H9 (cell line): ENCODE data around the gene PGAM4. TPM values are rescaled to one million over a fixed set of nuclear protein-coding genes. Genes with fewer than 3 reads are reported as not detected.
"Not testable (repeated sequence)": the region's sequence is repeated elsewhere in the genome, so short reads cannot be mapped to it uniquely, and the experiment has no call there.

ENCODE experiments used
- DNase-seq: peaks from one replicate; pipeline ENCODE4 v3.0.0-alpha.2; 2017
- H2AFZ ChIP-seq: one replicate; pipeline ENCODE4 v1.6.1; 2013; ENCODE audit warnings: mild to moderate bottlenecking, low read length, control low read depth, moderate library complexity
- H2AK5ac ChIP-seq: 2 replicates; pipeline ENCODE4 v1.6.1; 2013; ENCODE audit warnings: low read length, control low read depth, mixed read lengths; ENCODE audit not compliant: insufficient read length
- H2BK120ac ChIP-seq: one replicate; pipeline ENCODE4 v1.6.1; 2013; ENCODE audit warnings: low read depth, mild to moderate bottlenecking, low read length, control low read depth, inconsistent platforms; ENCODE audit not compliant: poor library complexity, severe bottlenecking
- H2BK12ac ChIP-seq: 2 replicates; pipeline ENCODE4 v1.6.1; 2013; ENCODE audit warnings: low read length, control low read depth, mixed read lengths, low read depth; ENCODE audit not compliant: insufficient read length
- H2BK15ac ChIP-seq: 2 replicates; pipeline ENCODE4 v1.6.1; 2013; ENCODE audit warnings: low read depth, low read length, control low read depth
- H2BK20ac ChIP-seq: one replicate; pipeline ENCODE4 v1.6.1; 2013; ENCODE audit warnings: low read depth, mild to moderate bottlenecking, low read length, control low read depth, inconsistent platforms; ENCODE audit not compliant: poor library complexity, severe bottlenecking
- H2BK5ac ChIP-seq: 2 replicates; pipeline ENCODE4 v1.6.1; 2013; ENCODE audit warnings: low read length, control low read depth, mixed read lengths; ENCODE audit not compliant: insufficient read length
- H3K14ac ChIP-seq: 2 replicates; pipeline ENCODE4 v1.6.1; 2013; ENCODE audit warnings: low read length, control low read depth; ENCODE audit not compliant: insufficient read depth
- H3K18ac ChIP-seq: 2 replicates; pipeline ENCODE4 v1.6.1; 2013; ENCODE audit warnings: low read depth, mild to moderate bottlenecking, mixed read lengths, low read length, control low read depth; ENCODE audit not compliant: insufficient read length
- H3K23ac ChIP-seq: 2 replicates; pipeline ENCODE4 v1.6.1; 2013; ENCODE audit warnings: low read length, control low read depth, mixed read lengths, low read depth; ENCODE audit not compliant: insufficient read length
- H3K23me2 ChIP-seq: 2 replicates; pipeline ENCODE4 v1.6.1; 2013; ENCODE audit warnings: low read depth, mild to moderate bottlenecking, mixed read lengths, low read length, control low read depth; ENCODE audit not compliant: insufficient read length, poor library complexity, severe bottlenecking
- H3K27ac ChIP-seq: 2 replicates; pipeline ENCODE4 v1.5.1; 2013; ENCODE audit warnings: low read length, control low read depth, mixed read lengths, low read depth; ENCODE audit not compliant: insufficient read length
- H3K27me3 ChIP-seq: 2 replicates; pipeline ENCODE4 v1.6.1; 2013; ENCODE audit warnings: low read length, control low read depth, inconsistent platforms; ENCODE audit not compliant: insufficient read depth
- H3K4ac ChIP-seq: 2 replicates; pipeline ENCODE4 v1.6.1; 2013; ENCODE audit warnings: low read depth, mild to moderate bottlenecking, control low read depth, inconsistent platforms, low read length, moderate library complexity
- H3K4me1 ChIP-seq: 2 replicates; pipeline ENCODE4 v1.6.1; 2013; ENCODE audit warnings: low read length, control low read depth, inconsistent platforms; ENCODE audit not compliant: insufficient read depth
- H3K4me2 ChIP-seq: 2 replicates; pipeline ENCODE4 v1.6.1; 2013; ENCODE audit warnings: low read length, control low read depth, mixed read lengths; ENCODE audit not compliant: insufficient read length, insufficient read depth
- H3K56ac ChIP-seq: 2 replicates; pipeline ENCODE4 v1.6.1; 2013; ENCODE audit warnings: low read depth, mild to moderate bottlenecking, mixed read lengths, low read length, control low read depth; ENCODE audit not compliant: insufficient read length
- H3K79me1 ChIP-seq: 2 replicates; pipeline ENCODE4 v1.6.1; 2013; ENCODE audit warnings: low read depth, mild to moderate bottlenecking, moderate library complexity, low read length, control low read depth, inconsistent platforms; ENCODE audit not compliant: insufficient read depth, poor library complexity, severe bottlenecking
- H3K79me2 ChIP-seq: 2 replicates; pipeline ENCODE4 v1.6.1; 2013; ENCODE audit warnings: low read length, control low read depth, inconsistent platforms; ENCODE audit not compliant: insufficient read depth
- H3K9ac ChIP-seq: 2 replicates; pipeline ENCODE4 v1.6.1; 2013; ENCODE audit warnings: low read length, control low read depth, mixed read lengths; ENCODE audit not compliant: insufficient read length; ENCODE audit errors: extremely low read depth
- H3K9me3 ChIP-seq: one replicate; pipeline ENCODE4 v1.6.1; 2013; ENCODE audit warnings: low read depth, low read length, inconsistent platforms; ENCODE audit not compliant: control insufficient read depth
- H3T11ph ChIP-seq: one replicate; pipeline ENCODE4 v1.6.1; 2013; ENCODE audit warnings: mild to moderate bottlenecking, low read length, control low read depth, inconsistent platforms
- H4K20me1 ChIP-seq: one replicate; pipeline ENCODE4 v1.6.1; 2013; ENCODE audit not compliant: control insufficient read depth, insufficient read length, insufficient read depth
- H4K5ac ChIP-seq: 2 replicates; pipeline ENCODE4 v1.6.1; 2013; ENCODE audit warnings: low read depth, mild to moderate bottlenecking, mixed read lengths, low read length, control low read depth; ENCODE audit not compliant: insufficient read length
- H4K8ac ChIP-seq: replicated peaks from 2 replicates; pipeline ENCODE4 v1.6.1; 2013; ENCODE audit warnings: low read length, control low read depth, mixed read lengths, low read depth; ENCODE audit not compliant: insufficient read length
- H4K91ac ChIP-seq: 2 replicates; pipeline ENCODE4 v1.6.1; 2013; ENCODE audit warnings: low read depth, mild to moderate bottlenecking, moderate library complexity, mixed read lengths, low read length, control low read depth; ENCODE audit not compliant: insufficient read length
- H3K27ac Mint-ChIP-seq, 3 experiments: 2 replicates in 2 of 3; 3 replicates in 1 of 3; pipeline ENCODE4 v1.8.0; 2020 to 2021; ENCODE audit warnings: mixed read lengths in 3 of 3, mild to moderate bottlenecking in 1 of 3, moderate library complexity in 1 of 3
- H3K27me3 Mint-ChIP-seq: 2 replicates; pipeline ENCODE4 v1.8.0; 2021; ENCODE audit warnings: low read depth, mild to moderate bottlenecking, moderate library complexity, mixed read lengths
- H3K36me3 Mint-ChIP-seq, 3 experiments: 2 replicates in 2 of 3; 3 replicates in 1 of 3; pipeline ENCODE4 v1.8.0; 2020 to 2021; ENCODE audit warnings: low read depth in 3 of 3, mixed read lengths in 3 of 3; ENCODE audit not compliant: insufficient read depth in 1 of 3
- H3K4me1 Mint-ChIP-seq, 2 experiments: 2 replicates each; pipeline ENCODE4 v1.8.0; 2020; ENCODE audit warnings: mixed read lengths in 2 of 2
- H3K4me3 Mint-ChIP-seq, 2 experiments: 2 replicates in 1 of 2; 3 replicates in 1 of 2; pipeline ENCODE4 v1.8.0; 2020 to 2021; ENCODE audit warnings: mild to moderate bottlenecking in 2 of 2, mixed read lengths in 2 of 2, moderate library complexity in 1 of 2
- H3K9me3 Mint-ChIP-seq, 2 experiments: 2 replicates in 1 of 2; 3 replicates in 1 of 2; pipeline ENCODE4 v1.8.0; 2020; ENCODE audit warnings: mild to moderate bottlenecking in 2 of 2, mixed read lengths in 2 of 2, moderate library complexity in 1 of 2
- CTCF ChIP-seq: fragments of 200-600 bp; sonication (generic); conservative IDR thresholded peaks from 3 replicates; pipeline ENCODE4 v1.8.0; 2021; ENCODE audit warnings: antibody characterized with exemption, mild to moderate bottlenecking
- WGBS: extraction: QIAGEN DNeasy Blood & Tissue Kit; methylation state at CpG from one replicate; pipeline ENCODE4 v1.1.7; 2013; ENCODE audit warnings: missing lambda C conversion rate, low lambda C conversion rate, mixed read lengths; ENCODE audit not compliant: insufficient read length; ENCODE audit errors: extremely low coverage; 5-methylcytosine and 5-hydroxymethylcytosine counted together
- total RNA-seq: library from RNA; stranded (reverse); gene quantifications from 2 replicates; pipeline ENCODE4 v1.2.1, GENCODE V29; 2021

PGAM4 gene
- total RNA-seq, 1 experiment from 2014 or later, result 0.52 TPM

GRCh38 chrX:77945910-77946545 is 23.4 kb downstream of the PGAM4 start:
- peaks cover 27 to 40% of the 10 kb centered on the region in 2 experiments for H3K9me3 Mint-ChIP-seq
- H2AK5ac ChIP-seq, result no peak overlapping the region
- H3T11ph ChIP-seq, result no peak overlapping the region
- H3K79me2 ChIP-seq, result no peaks in the 10 kb centered on the region
- no peak overlapping the region for H3K27ac Mint-ChIP-seq
- H3K27me3 Mint-ChIP-seq, result no peaks in the 10 kb centered on the region
- no CpG with 5 or more reads among the region's 7 CpGs for WGBS
- no peaks in the 10 kb centered on the region for H3K23me2 ChIP-seq
- H3K36me3 Mint-ChIP-seq, result peaks cover 0 to 4% (median 2%) of the 10 kb centered on the region in 3 experiments; a peak in 2 of 7 replicates
- H2BK20ac ChIP-seq, result no peak overlapping the region
- H3K14ac ChIP-seq, result no peak overlapping the region
- H4K20me1 ChIP-seq, result no peaks in the 10 kb centered on the region
- H4K8ac ChIP-seq, result no peak overlapping the region
- no peak overlapping the region for H3K23ac ChIP-seq
- H3K9me3 ChIP-seq, result no peaks in the 10 kb centered on the region
- H3K9ac ChIP-seq, result no peak overlapping the region
- H2AFZ ChIP-seq, result no peak overlapping the region
- H3K56ac ChIP-seq, result no peak overlapping the region
- H4K5ac ChIP-seq, result no peak overlapping the region
- no peak overlapping the region for H2BK5ac ChIP-seq
- no peak overlapping the region for H4K91ac ChIP-seq
- no peak overlapping the region for H3K4me3 Mint-ChIP-seq
- TF ChIP-seq CTCF, result no peak
- no peaks in the 10 kb centered on the region for H3K27me3 ChIP-seq
- H3K18ac ChIP-seq, result no peak overlapping the region
- no peaks in the 10 kb centered on the region for H3K4me1 ChIP-seq
- no peak overlapping the region for H2BK15ac ChIP-seq
- no peak overlapping the region for H2BK120ac ChIP-seq
- H3K4ac ChIP-seq, result no peak overlapping the region
- no peaks in the 10 kb centered on the region for H3K4me1 Mint-ChIP-seq
- no peak overlapping the region for H2BK12ac ChIP-seq
- H3K27ac ChIP-seq, result no peak overlapping the region
- H3K4me2 ChIP-seq, result no peak overlapping the region
- no peak for DNase-seq
- H3K79me1 ChIP-seq, result no peaks in the 10 kb centered on the region

- not testable (repeated sequence) for H2BK15ac ChIP-seq, H2BK5ac ChIP-seq, H4K8ac ChIP-seq, H4K91ac ChIP-seq, H3K23me2 ChIP-seq, H3K79me2 ChIP-seq, H2AK5ac ChIP-seq, H3K9me3 ChIP-seq, H3K23ac ChIP-seq, H3K14ac ChIP-seq, H3K27me3 ChIP-seq, H3K27ac ChIP-seq, H3K4me1 ChIP-seq, H3K56ac ChIP-seq, H3K9ac ChIP-seq, H3K4ac ChIP-seq, H2BK20ac ChIP-seq, H3K4me3 Mint-ChIP-seq, H3K18ac ChIP-seq, H3K36me3 Mint-ChIP-seq, H2BK12ac ChIP-seq, H2BK120ac ChIP-seq, H4K20me1 ChIP-seq, H3K4me2 ChIP-seq, H3K4me1 Mint-ChIP-seq, H3T11ph ChIP-seq, H3K79me1 ChIP-seq, H3K27ac Mint-ChIP-seq, H4K5ac ChIP-seq, H2AFZ ChIP-seq, DNase-seq, H3K27me3 Mint-ChIP-seq
- H3K9me3 Mint-ChIP-seq, result peaks cover 26 to 43% of the 10 kb centered on the region in 2 experiments
- WGBS, result no CpG with 5 or more reads among the region's 6 CpGs
These were observed 24.4 kb downstream of the PGAM4 start for GRCh38 chrX:77945031-77945430.
